PFSK-1 (cell line): ENCODE results near the gene SKAP2.

Source experiments
- SIN3A ChIP-seq: IDR thresholded peaks from 2 replicates; pipeline ENCODE4 v1.6.1; 2012; ENCODE audit warnings: mild to moderate bottlenecking, low read length, moderate library complexity, borderline replicate concordance; ENCODE audit not compliant: insufficient read depth
- TAF1 ChIP-seq: IDR thresholded peaks from 2 replicates; pipeline ENCODE4 v1.6.1; 2012; ENCODE audit warnings: low read length, control low read depth, borderline replicate concordance; ENCODE audit not compliant: insufficient read depth

DNA sequence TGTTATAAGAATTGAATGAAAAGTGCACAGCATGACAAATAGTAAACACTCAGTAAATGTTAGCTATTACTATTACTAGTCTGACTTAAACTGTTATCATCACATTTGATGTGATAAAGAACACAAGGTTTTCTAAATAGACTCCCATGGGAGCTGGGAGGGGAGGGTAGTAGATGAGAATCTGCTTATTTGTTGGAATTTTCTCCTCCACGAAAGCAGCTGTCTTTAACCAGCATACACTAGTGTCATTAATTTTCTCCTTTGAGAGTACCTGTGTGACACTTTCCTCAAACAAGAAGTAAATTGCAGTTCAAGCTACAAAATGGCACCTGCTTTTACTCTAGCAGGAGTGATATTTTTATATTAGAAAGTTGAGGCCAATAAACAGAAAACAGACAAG is 200.1 kb downstream of the SKAP2 start:
- no peak for TF ChIP-seq TAF1
- TF ChIP-seq SIN3A: no peak
